Neural cell (in vitro differentiated cells): Measurements from ENCODE around the gene OR52M1. TPM values are rescaled to one million over a fixed set of nuclear protein-coding genes. Genes with fewer than 3 reads are reported as not detected.

Experiments used
- H2AFZ ChIP-seq: fragments of 200-600, 300-800 bp; sonication (generic), shearing (Covaris generic); 2 replicates; pipeline ENCODE4 v1.6.0; 2014; ENCODE audit warnings: low read depth, mild to moderate bottlenecking, antibody characterized with exemption, low read length, moderate library complexity
- H3F3A ChIP-seq: fragments of 200-600 bp; shearing (Covaris generic); 2 replicates; pipeline ENCODE4 v1.6.1; 2016; ENCODE audit warnings: mild to moderate bottlenecking, moderate library complexity, mixed read lengths, antibody characterized with exemption, low read length; ENCODE audit not compliant: insufficient read depth, poor library complexity, severe bottlenecking
- H3K27ac ChIP-seq: fragments of 200-600, 300-800 bp; sonication (generic), shearing (Covaris generic); 2 replicates; pipeline ENCODE4 v1.5.1; 2014; ENCODE audit warnings: mild to moderate bottlenecking, low read length, moderate library complexity
- H3K27me3 ChIP-seq: fragments of 300-800, 200-600 bp; sonication (generic), shearing (Covaris generic); 2 replicates; pipeline ENCODE4 v1.6.0; 2014; ENCODE audit warnings: mild to moderate bottlenecking, low read depth, low read length, moderate library complexity; ENCODE audit not compliant: insufficient read depth
- H3K36me3 ChIP-seq: fragments of 300-800, 200-600 bp; sonication (generic), shearing (Covaris generic); 2 replicates; pipeline ENCODE4 v1.5.1; 2014; ENCODE audit warnings: mild to moderate bottlenecking, antibody characterized with exemption, low read length, moderate library complexity; ENCODE audit not compliant: insufficient read depth
- H3K4me2 ChIP-seq: fragments of 300-800, 200-600 bp; sonication (generic), shearing (Covaris generic); 2 replicates; pipeline ENCODE4 v1.6.0; 2014; ENCODE audit warnings: mild to moderate bottlenecking, low read length
- H3K4me3 ChIP-seq: fragments of 300-800, 200-600 bp; sonication (generic), shearing (Covaris generic); 2 replicates; pipeline ENCODE4 v1.5.1; 2014; ENCODE audit warnings: mild to moderate bottlenecking, low read length, moderate library complexity
- H3K79me2 ChIP-seq: fragments of 200-600 bp; shearing (Covaris generic); replicated peaks from 2 replicates; pipeline ENCODE4 v1.6.0; 2014; ENCODE audit warnings: mild to moderate bottlenecking, low read length, moderate library complexity; ENCODE audit not compliant: insufficient read depth
- H3K9ac ChIP-seq: fragments of 300-800, 200-600 bp; sonication (generic), shearing (Covaris generic); 2 replicates; pipeline ENCODE4 v1.6.1; 2016; ENCODE audit warnings: mild to moderate bottlenecking, low read length, mixed read lengths
- H3K9me2 ChIP-seq: fragments of 200-600 bp; shearing (Covaris generic); 2 replicates; pipeline ENCODE4 v1.6.1; 2016; ENCODE audit warnings: mild to moderate bottlenecking, low read length, mixed read lengths; ENCODE audit not compliant: insufficient read depth
- H3K9me3 ChIP-seq: fragments of 200-600, 300-800 bp; sonication (generic), shearing (Covaris generic); 2 replicates; pipeline ENCODE4 v1.6.1; 2016; ENCODE audit warnings: mild to moderate bottlenecking, mixed run types, low read length, moderate library complexity, mixed read lengths
- H4K20me1 ChIP-seq: fragments of 200-600 bp; shearing (Covaris generic); 2 replicates; pipeline ENCODE4 v1.6.1; 2016; ENCODE audit warnings: mild to moderate bottlenecking, mixed run types; ENCODE audit not compliant: insufficient read depth
- CTCF ChIP-seq: fragments of 450-650 bp; IDR thresholded peaks from 2 replicates; pipeline ENCODE4 v1.5.1; 2014; ENCODE audit warnings: antibody characterized with exemption, mild to moderate bottlenecking, moderate library complexity; ENCODE audit not compliant: poor library complexity, severe bottlenecking
- EP300 ChIP-seq: fragments of 450-650 bp; conservative IDR thresholded peaks from 2 replicates; pipeline ENCODE4 v1.6.1; 2014; ENCODE audit warnings: antibody characterized with exemption, mild to moderate bottlenecking, moderate library complexity; ENCODE audit not compliant: poor library complexity, severe bottlenecking
- EZH2 ChIP-seq: fragments of 200-600, 300-800 bp; shearing (Covaris generic), sonication (generic); IDR thresholded peaks from 2 replicates; pipeline ENCODE4 v1.6.1; 2014; ENCODE audit warnings: antibody characterized with exemption, low read length, borderline replicate concordance, mild to moderate bottlenecking; ENCODE audit not compliant: insufficient read depth, poor library complexity, severe bottlenecking
- MXI1 ChIP-seq: fragments of 450-650 bp; conservative IDR thresholded peaks from 2 replicates; pipeline ENCODE4 v1.6.1; 2014; ENCODE audit warnings: antibody characterized with exemption, mild to moderate bottlenecking; ENCODE audit not compliant: poor library complexity, severe bottlenecking
- POLR2AphosphoS5 ChIP-seq: IDR thresholded peaks from 2 replicates; pipeline ENCODE4 v1.6.1; 2012
- RAD21 ChIP-seq: fragments of 450-650 bp; conservative IDR thresholded peaks from 2 replicates; pipeline ENCODE4 v1.6.1; 2014; ENCODE audit warnings: antibody characterized with exemption, mild to moderate bottlenecking, moderate library complexity
- REST ChIP-seq: IDR thresholded peaks from 2 replicates; pipeline ENCODE4 v1.6.1; 2012; ENCODE audit warnings: borderline replicate concordance
- SMC3 ChIP-seq: fragments of 450-650 bp; conservative IDR thresholded peaks from 2 replicates; pipeline ENCODE4 v1.6.1; 2014; ENCODE audit warnings: antibody characterized with exemption, mild to moderate bottlenecking, moderate library complexity; ENCODE audit not compliant: poor library complexity
- TAF1 ChIP-seq: IDR thresholded peaks from 2 replicates; pipeline ENCODE4 v1.6.1; 2012; ENCODE audit warnings: low read depth
- polyA plus RNA-seq: library from polyadenylated mRNA; depleted of rRNA; stranded (reverse); fragments of >200 nt; gene quantifications from 2 replicates; pipeline ENCODE4 v1.2.3, GENCODE V29; 2014

Gene OR52M1
- polyA plus RNA-seq, 1 donor from 2014 or later, result not detected

- H3K79me2 ChIP-seq, result no peaks in the 10 kb centered on the region
- no peak overlapping the region for H2AFZ ChIP-seq
- H3K27ac ChIP-seq, result no peak overlapping the region
- H3F3A ChIP-seq, result no peaks in the 10 kb centered on the region
- no peaks in the 10 kb centered on the region for H3K27me3 ChIP-seq
- H3K9me2 ChIP-seq, result no peaks in the 10 kb centered on the region
- no peak overlapping the region for H3K4me2 ChIP-seq
- H3K9me3 ChIP-seq, result no peaks in the 10 kb centered on the region
- H3K9ac ChIP-seq, result no peak overlapping the region
- H4K20me1 ChIP-seq, result no peaks in the 10 kb centered on the region
- no peak overlapping the region for H3K4me3 ChIP-seq
- no peaks in the 10 kb centered on the region for H3K36me3 ChIP-seq
- no peak for TF ChIP-seq POLR2AphosphoS5
- no peak for TF ChIP-seq EP300
- TF ChIP-seq TAF1, result no peak
- TF ChIP-seq EZH2, result no peak
- no peak for TF ChIP-seq RAD21
- TF ChIP-seq REST, result no peak
- no peak for TF ChIP-seq MXI1
- TF ChIP-seq SMC3, result no peak
- no peak for TF ChIP-seq CTCF
Measured at GRCh38 chr11:4551346-4551979, 6.5 kb downstream of the OR52M1 start.

DNA sequence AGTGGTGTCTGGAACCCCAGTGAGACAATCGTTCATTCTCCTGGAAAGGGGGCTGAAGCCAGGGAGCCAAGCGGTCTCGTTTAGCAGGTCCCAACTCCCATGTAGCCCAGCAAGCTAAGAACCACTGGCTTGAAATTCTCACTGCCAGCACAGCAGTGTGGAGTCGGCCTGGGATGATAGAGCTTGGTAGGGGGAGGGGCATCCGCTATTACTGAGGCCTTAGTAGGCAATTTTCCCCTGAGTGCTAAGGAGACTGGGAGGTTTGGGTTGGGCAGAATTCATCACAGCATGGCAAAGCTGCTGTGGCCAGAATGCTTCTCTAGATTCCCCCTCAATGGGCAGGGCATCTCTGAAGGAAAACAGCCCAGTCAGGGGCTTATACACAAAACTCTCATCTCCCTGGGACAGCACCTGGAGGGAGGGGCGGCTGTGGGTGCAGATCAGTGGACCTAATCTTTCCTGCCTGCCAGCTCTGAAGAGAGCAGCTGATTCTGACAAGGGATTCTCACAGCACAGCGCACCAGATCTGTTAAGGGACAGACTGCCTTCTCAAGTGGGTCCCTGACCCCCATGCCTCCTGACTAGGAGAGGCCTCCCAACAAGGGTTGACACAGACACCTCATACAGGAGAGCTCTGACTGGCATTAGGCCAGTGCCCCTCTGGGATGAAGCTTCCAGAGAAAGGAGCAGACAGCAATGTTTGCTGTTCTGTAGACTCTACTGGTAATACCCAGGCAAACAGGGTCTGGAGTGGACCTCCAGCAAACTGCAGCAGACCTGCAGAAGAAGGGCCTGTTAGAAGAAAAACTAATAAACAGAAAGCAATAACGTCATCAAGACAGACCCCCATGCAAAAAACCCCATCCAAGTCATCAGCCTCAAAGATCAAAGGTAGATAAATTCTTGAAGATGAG, 14.8 kb downstream of the OR52M1 start:
- H3K9me3 ChIP-seq, result no peaks in the 10 kb centered on the region
- H3K9ac ChIP-seq, result no peak overlapping the region
- H3K36me3 ChIP-seq, result no peaks in the 10 kb centered on the region
- H3K27me3 ChIP-seq, result no peaks in the 10 kb centered on the region
- no peak overlapping the region for H3K4me2 ChIP-seq
- H3K4me3 ChIP-seq, result no peak overlapping the region
- H3K79me2 ChIP-seq, result no peaks in the 10 kb centered on the region
- H3K9me2 ChIP-seq, result no peaks in the 10 kb centered on the region
- H4K20me1 ChIP-seq, result no peaks in the 10 kb centered on the region
- no peak for TF ChIP-seq TAF1
- TF ChIP-seq EP300, result no peak
- TF ChIP-seq POLR2AphosphoS5, result no peak
- no peak for TF ChIP-seq CTCF
- no peak for TF ChIP-seq RAD21
- TF ChIP-seq MXI1, result no peak
- no peak for TF ChIP-seq REST
- no peak for TF ChIP-seq EZH2
- TF ChIP-seq SMC3, result no peak
- no peak overlapping the region for H2AFZ ChIP-seq
- H3K27ac ChIP-seq, result no peak overlapping the region
- H3F3A ChIP-seq, result no peaks in the 10 kb centered on the region
